HUES48 (cell line): ENCODE results near the gene TPST2.

Source experiments
- H3K27ac ChIP-seq: one replicate; pipeline ENCODE4 v1.7.0; 2013; ENCODE audit warnings: low read depth, low read length, inconsistent platforms
- H3K27me3 ChIP-seq: 2 replicates; pipeline ENCODE4 v1.6.1; 2013; ENCODE audit warnings: mild to moderate bottlenecking, low read length; ENCODE audit not compliant: control insufficient read depth, insufficient read depth
- H3K36me3 ChIP-seq: 2 replicates; pipeline ENCODE4 v1.6.1; 2013; ENCODE audit warnings: low read length; ENCODE audit not compliant: control insufficient read depth, insufficient read depth
- H3K4me1 ChIP-seq: 2 replicates; pipeline ENCODE4 v1.6.1; 2013; ENCODE audit warnings: mild to moderate bottlenecking, low read length; ENCODE audit not compliant: control insufficient read depth, insufficient read depth
- H3K4me3 ChIP-seq: 2 replicates; pipeline ENCODE4 v1.5.1; 2013; ENCODE audit warnings: mild to moderate bottlenecking, low read depth, low read length
- H3K9ac ChIP-seq: 2 replicates; pipeline ENCODE4 v1.6.1; 2013; ENCODE audit warnings: mild to moderate bottlenecking, low read depth, low read length, moderate library complexity
- H3K9me3 ChIP-seq: 2 replicates; pipeline ENCODE4 v1.6.1; 2013; ENCODE audit warnings: low read length; ENCODE audit not compliant: control insufficient read depth, insufficient read depth

TPST2 gene

DNA sequence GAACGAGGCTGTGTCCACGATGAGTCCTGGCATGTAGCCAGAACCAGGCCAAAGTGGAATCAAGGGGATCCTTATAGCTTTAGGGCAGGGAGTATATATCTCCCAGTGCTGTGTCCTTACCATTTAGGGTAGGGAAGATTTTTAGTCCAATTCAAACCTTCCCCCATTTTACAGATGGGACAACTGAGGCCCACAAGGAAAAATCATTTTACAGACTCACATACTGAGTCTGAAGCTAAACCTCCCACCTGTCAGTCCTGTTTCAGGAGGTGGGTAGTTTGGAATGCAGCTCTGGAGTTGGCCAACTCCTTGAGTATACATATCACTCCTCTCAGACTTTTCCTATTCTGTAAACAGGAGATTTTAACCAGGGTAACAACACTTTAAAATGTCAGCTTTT, 44.5 kb downstream of the TPST2 start:
- Histone ChIP-seq H3K9ac (0 out of 2 replicates have a peak overlapping the region, but pooled peaks have one; percentile 15), H3K9me3 (no peaks in the 10 kb centered on the region), H3K4me1 (peaks cover 14% of the 10 kb centered on the region), H3K27ac (no peak overlapping the region), H3K4me3 (no peak overlapping the region), H3K36me3 (peaks cover 68% of the 10 kb centered on the region), H3K27me3 (no peaks in the 10 kb centered on the region)

DNA sequence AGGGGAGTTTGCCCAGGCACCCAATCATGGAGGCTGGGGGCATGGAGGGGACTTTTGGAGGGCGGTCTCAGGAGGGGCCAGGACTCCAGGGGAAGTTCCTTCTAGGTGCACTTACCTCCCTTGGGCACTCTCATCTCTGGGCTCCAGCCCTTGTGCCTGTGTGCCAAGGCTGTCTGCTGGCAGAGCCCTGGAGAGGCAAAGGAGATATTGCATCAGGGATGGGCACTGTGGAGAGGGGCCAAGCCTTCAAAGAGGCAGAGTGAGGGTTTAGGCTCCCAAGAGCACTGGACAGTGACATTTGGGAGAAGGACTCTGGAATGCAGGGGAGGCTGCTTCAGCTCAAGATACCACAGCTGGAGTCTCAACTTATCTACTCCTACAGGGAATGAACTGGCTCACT, 45.4 kb downstream of the TPST2 start:
- Histone ChIP-seq H3K4me1 (peaks cover 10% of the 10 kb centered on the region), H3K9me3 (no peaks in the 10 kb centered on the region), H3K36me3 (peaks cover 76% of the 10 kb centered on the region), H3K4me3 (no peak overlapping the region), H3K9ac (no peak overlapping the region), H3K27ac (no peak overlapping the region), H3K27me3 (no peaks in the 10 kb centered on the region)

DNA sequence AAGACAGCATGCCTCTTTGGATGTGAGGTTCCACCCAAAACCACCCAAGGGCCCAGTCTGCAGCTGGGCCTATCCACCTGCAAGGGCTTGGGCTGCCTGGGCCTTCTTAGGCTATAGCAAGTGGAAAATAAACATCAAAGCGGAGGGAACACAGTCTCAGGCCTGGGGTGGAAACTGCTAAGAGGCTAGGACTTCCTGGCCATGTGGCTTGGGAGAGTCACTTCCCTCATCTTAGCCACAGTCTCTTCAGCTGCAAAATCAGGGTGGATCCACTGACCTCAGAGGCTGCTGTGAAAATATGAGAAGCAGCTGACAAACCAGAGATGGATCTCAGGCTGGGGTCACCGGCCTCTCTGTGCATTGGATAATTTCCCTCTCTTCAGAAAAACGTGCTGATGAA, 47.1 kb downstream of the TPST2 start:
- Histone ChIP-seq H3K9ac (no peak overlapping the region), H3K4me1 (no peaks in the 10 kb centered on the region), H3K4me3 (no peak overlapping the region), H3K9me3 (no peaks in the 10 kb centered on the region), H3K36me3 (peaks cover 90% of the 10 kb centered on the region), H3K27me3 (no peaks in the 10 kb centered on the region), H3K27ac (no peak overlapping the region)

DNA sequence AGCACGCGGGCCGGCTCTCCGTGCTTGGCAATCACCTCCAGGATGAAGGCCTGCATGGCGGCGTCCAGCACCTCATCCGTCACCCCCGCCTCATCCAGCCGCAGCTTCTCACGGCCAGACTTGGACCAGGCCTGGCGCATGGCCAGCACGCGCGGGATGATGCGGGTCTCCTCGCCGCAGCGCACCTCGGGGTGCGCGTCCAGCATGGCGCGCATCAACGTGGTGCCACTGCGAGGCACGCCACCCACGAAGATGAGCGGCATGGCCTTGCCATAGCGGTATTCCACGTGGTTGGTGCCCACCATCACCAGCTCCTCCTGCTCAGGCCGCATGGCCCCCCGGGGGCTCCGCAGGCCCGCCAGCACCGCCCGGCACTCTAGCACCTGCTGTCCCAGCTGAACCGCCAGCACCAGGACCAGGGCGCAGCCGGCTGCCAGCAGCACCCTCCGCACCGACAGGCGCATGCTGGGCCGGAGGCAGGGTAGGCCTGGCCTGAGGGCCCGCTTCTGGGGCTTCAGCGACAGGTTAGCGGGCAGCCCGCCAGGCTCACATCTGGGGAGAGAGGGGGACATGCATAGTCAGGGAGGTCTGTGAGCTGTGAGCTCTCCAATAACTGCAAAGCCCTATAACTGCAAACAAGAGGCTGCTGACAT, 48.6 kb downstream of the TPST2 start:
- Histone ChIP-seq H3K9me3 (no peaks in the 10 kb centered on the region), H3K4me3 (no peak overlapping the region), H3K36me3 (peaks cover 89% of the 10 kb centered on the region), H3K27me3 (no peaks in the 10 kb centered on the region), H3K27ac (no peak overlapping the region), H3K4me1 (no peaks in the 10 kb centered on the region), H3K9ac (no peak overlapping the region)

DNA sequence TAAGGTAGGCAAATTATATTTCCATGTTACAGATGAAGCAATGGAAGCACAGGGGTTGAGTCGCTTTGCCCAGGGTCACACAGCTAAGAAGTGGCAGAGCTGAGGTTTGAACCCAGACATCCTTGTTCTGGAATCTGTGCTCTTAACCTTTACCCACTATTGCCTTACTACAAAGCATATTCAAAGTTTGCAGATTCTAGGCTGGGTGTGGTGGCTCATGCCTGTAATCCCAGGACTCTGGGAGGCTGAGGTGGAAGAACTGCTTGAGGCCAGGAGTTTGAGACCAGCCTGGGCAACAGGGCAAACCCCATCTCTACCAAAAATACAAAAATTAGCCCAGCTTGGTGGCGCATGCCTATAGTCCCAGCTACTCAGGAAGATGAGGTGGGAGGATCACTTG, 49.8 kb downstream of the TPST2 start:
- peaks cover 94% of the 10 kb centered on the region for H3K36me3 ChIP-seq
- H3K4me3 ChIP-seq: no peak overlapping the region
- H3K9me3 ChIP-seq: no peaks in the 10 kb centered on the region
- H3K9ac ChIP-seq: no peak overlapping the region
- no peaks in the 10 kb centered on the region for H3K27me3 ChIP-seq
- H3K4me1 ChIP-seq: no peaks in the 10 kb centered on the region
- no peak overlapping the region for H3K27ac ChIP-seq

DNA sequence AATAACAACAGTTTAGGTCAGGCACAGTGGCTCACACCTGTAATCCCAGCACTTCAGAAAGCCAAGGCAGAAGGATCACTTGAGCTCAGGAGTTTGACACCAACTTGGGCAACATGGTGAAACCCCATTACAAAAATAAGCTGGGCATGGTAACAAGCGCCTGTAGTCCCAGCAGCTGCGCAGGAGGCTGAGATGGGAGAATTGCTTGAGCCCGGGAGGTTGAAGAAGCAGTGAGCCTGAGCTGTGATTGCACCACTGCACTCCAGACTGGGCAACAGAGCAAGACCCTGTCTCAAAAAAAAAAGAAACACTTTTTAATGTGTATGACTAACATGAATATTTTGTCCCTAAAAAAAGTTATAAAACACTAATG, 53.2 kb downstream of the TPST2 start:
- Histone ChIP-seq H3K9me3 (no peaks in the 10 kb centered on the region), H3K27ac (no peak overlapping the region), H3K27me3 (no peaks in the 10 kb centered on the region), H3K9ac (no peak overlapping the region), H3K4me1 (no peaks in the 10 kb centered on the region), H3K36me3 (peaks cover 96% of the 10 kb centered on the region), H3K4me3 (no peak overlapping the region)

DNA sequence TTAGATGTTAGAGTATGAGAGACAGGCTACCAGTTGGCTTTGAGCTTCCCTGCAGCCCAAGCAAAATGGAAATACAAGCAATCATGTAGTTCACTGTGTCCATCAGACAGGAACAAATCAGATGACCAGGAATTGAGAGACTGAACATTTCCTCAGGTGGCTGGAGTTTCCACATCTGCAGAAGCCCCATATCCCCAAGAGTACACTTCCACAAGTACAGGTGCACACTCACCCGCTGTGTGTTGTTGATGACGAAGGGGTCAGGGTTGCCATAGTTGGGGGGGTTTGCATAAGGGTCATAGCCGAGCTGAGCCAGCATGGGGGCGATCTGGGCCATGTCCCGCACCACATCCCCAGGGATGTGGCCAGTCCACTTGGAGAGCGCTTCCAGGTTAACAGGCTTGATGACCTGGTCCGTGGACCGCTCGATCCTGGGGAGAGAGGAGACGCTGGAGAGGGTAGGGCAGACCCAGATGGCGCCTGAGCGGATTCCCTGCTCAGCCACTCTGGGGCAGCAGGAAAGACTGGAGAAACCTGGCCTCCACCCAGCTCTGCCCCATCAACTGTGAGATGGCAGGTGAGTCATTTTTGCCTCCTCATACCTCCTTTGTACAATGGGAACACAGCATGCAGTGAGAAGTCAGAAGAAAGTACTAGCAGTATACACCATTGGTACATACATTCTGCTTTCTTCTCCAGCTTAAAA, 53.7 kb downstream of the TPST2 start:
- no peaks in the 10 kb centered on the region for H3K9me3 ChIP-seq
- no peak overlapping the region for H3K9ac ChIP-seq
- peaks cover 96% of the 10 kb centered on the region for H3K36me3 ChIP-seq
- H3K4me1 ChIP-seq: no peaks in the 10 kb centered on the region
- H3K27me3 ChIP-seq: no peaks in the 10 kb centered on the region
- H3K4me3 ChIP-seq: no peak overlapping the region
- H3K27ac ChIP-seq: no peak overlapping the region

DNA sequence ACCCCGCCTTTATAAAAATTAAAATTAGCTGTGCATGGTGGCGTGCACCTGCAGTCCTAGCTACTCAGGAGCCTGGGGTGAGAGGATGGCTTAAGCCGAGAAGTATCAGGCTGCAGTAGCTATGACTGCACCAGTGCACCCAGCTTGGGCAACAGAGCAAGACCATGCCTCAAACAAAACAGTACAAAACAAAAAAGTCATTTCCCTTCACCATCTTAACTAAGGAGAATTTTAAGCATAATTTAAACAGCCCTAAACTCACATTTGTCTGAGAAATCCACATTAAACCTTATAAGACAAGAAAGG, 54.4 kb downstream of the TPST2 start:
- Histone ChIP-seq H3K36me3 (peaks cover 96% of the 10 kb centered on the region), H3K9me3 (no peaks in the 10 kb centered on the region), H3K27ac (no peak overlapping the region), H3K4me3 (no peak overlapping the region), H3K9ac (no peak overlapping the region), H3K4me1 (no peaks in the 10 kb centered on the region), H3K27me3 (no peaks in the 10 kb centered on the region)

DNA sequence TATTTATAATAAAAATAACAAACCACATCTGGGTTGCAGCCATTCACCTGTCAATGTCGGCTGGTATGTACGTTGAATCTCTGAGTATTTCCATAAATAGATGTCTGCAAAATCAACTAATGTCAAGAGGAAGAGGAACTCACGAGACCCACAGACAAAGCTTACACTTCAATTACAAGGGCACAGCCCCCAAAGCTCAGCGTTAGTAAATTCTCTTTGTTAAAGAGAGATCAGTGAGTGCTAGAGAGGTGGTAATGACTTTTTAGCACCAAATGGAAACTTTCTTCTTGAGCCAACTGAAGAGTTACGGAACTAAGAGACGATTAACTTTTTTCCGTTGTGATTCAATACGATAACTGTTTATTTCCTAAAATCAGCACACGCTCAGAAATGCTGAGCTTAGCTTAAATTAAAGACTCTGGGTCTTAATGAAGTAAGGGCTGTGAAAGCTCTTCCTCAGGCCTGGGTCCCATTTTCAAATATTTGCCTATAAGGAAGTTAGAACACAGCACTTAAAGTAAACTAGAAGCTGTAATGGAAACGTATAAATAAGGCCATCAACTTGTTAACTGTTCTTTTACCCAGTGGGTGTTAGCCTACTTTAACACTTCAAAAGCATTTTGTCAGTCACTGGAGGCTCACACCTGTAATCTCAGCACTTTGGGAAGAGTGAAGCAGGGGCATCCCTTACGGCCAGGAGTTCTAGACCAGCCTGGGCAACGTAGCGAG, 54.9 kb downstream of the TPST2 start:
- H3K9me3 ChIP-seq: no peaks in the 10 kb centered on the region
- H3K4me1 ChIP-seq: no peaks in the 10 kb centered on the region
- no peak overlapping the region for H3K27ac ChIP-seq
- peaks cover 96% of the 10 kb centered on the region for H3K36me3 ChIP-seq
- no peak overlapping the region for H3K9ac ChIP-seq
- no peaks in the 10 kb centered on the region for H3K27me3 ChIP-seq
- no peak overlapping the region for H3K4me3 ChIP-seq

DNA sequence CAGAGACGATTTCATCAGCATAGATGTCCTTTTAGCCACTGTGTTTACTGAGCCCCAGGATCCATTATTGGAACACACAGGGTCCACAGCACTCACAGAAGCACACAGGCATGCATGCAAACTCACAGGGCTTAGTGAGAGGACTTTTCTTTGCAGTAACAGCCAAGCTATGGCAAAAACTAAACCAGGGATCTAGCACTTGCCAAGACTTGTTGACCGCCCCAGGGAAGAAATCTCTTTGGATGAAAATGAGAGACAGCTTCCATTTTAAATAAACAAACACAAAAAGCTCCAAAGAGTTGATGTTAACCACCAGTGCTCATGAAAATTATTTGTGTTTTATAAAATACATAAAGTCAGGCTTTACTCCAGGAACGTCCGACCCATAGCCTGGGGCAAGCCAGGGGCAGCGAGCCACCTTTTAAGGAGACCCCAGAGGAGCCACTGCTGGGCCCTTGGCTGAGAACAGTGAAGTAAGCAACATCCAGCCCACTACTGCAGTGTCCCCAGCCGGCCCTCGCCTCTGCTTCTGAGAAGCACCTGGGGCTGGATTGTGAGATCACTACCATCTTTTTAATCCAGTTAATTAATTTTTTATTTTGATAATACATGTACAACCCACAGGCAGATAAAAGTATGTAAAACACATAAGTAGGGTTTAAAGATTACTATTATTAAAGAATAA, 55.6 kb downstream of the TPST2 start:
- no peaks in the 10 kb centered on the region for H3K4me1 ChIP-seq
- H3K9me3 ChIP-seq: no peaks in the 10 kb centered on the region
- no peak overlapping the region for H3K4me3 ChIP-seq
- H3K9ac ChIP-seq: no peak overlapping the region
- H3K27ac ChIP-seq: no peak overlapping the region
- peaks cover 97% of the 10 kb centered on the region for H3K36me3 ChIP-seq
- no peaks in the 10 kb centered on the region for H3K27me3 ChIP-seq

DNA sequence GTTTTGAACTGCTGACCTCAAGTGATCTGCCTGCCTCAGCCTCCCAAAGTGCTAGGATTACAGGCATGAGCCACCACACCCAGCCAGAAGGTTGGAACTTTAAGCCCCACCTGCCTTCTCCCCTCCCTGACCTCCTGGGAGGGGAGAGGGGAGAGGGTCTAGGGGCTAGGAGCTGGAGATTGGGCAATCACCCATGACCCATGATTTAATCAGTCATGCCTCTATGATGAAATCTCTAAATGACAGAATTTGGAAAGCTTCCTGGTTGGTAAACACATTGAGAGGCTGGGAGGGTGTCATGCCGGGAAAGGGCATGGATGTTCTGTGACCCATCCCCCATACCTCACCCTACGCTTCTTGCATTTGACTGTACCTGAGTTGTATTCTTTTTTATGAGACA, 60.6 kb downstream of the TPST2 start:
- Histone ChIP-seq H3K9me3 (no peaks in the 10 kb centered on the region), H3K4me1 (no peaks in the 10 kb centered on the region), H3K27ac (no peak overlapping the region), H3K27me3 (no peaks in the 10 kb centered on the region), H3K36me3 (peaks cover 96% of the 10 kb centered on the region), H3K4me3 (no peak overlapping the region), H3K9ac (no peak overlapping the region)
